ENCODE results near the gene DAGLA.

DNA sequence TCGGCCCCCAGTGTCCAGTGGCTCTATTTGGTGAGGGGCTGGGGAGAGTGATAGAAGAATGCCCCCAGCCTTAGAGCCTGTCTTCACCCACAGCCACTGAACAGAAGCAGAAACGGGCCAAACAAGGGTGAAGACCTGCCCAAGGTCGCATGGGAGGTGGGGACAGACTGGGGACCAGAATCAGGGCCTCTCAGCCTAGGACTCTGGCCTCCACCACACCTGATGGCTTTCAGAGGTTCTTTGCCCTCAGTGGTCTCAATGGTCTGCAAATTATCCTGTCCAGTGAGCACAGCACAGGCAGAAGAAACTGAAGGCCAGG is 67.7 kb downstream of the DAGLA start:
- TF ChIP-seq, protein P1, sequence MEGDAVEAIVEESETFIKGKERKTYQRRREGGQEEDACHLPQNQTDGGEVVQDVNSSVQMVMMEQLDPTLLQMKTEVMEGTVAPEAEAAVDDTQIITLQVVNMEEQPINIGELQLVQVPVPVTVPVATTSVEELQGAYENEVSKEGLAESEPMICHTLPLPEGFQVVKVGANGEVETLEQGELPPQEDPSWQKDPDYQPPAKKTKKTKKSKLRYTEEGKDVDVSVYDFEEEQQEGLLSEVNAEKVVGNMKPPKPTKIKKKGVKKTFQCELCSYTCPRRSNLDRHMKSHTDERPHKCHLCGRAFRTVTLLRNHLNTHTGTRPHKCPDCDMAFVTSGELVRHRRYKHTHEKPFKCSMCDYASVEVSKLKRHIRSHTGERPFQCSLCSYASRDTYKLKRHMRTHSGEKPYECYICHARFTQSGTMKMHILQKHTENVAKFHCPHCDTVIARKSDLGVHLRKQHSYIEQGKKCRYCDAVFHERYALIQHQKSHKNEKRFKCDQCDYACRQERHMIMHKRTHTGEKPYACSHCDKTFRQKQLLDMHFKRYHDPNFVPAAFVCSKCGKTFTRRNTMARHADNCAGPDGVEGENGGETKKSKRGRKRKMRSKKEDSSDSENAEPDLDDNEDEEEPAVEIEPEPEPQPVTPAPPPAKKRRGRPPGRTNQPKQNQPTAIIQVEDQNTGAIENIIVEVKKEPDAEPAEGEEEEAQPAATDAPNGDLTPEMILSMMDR (IDR thresholded peaks at IDR 0.05), result no peak
- TF ChIP-seq POLR2A (IDR thresholded peaks at IDR 0.05), result no peak

Data from uterus (tissue), 2 donors.